NCI-H1930 (cell line): Measurements from ENCODE around the gene IRS2.

Experiments used
- DNase-seq, 2 experiments: peaks; one replicate each; lab custom pipeline; 2025; lab: John Stamatoyannopoulos, UW

Gene IRS2

GRCh38 chr13:109706015-109706715, 80.2 kb downstream of the IRS2 start:
- DNase-seq: no peak

- no peak for DNase-seq
Observed at GRCh38 chr13:109704771-109705635, 81.4 kb downstream of the IRS2 start.

GRCh38 chr13:109703250-109703649, 83.1 kb downstream of the IRS2 start:
- DNase-seq: no peak
